ENCODE results near the gene RSF1.
A peak's percentile ranks its signal among the peaks of the same experiment; 100 is the strongest.
"Not testable (repeated sequence)": the region's sequence is repeated elsewhere in the genome, so short reads cannot be mapped to it uniquely, and the experiment has no call there.

The RSF1 gene, protein sequence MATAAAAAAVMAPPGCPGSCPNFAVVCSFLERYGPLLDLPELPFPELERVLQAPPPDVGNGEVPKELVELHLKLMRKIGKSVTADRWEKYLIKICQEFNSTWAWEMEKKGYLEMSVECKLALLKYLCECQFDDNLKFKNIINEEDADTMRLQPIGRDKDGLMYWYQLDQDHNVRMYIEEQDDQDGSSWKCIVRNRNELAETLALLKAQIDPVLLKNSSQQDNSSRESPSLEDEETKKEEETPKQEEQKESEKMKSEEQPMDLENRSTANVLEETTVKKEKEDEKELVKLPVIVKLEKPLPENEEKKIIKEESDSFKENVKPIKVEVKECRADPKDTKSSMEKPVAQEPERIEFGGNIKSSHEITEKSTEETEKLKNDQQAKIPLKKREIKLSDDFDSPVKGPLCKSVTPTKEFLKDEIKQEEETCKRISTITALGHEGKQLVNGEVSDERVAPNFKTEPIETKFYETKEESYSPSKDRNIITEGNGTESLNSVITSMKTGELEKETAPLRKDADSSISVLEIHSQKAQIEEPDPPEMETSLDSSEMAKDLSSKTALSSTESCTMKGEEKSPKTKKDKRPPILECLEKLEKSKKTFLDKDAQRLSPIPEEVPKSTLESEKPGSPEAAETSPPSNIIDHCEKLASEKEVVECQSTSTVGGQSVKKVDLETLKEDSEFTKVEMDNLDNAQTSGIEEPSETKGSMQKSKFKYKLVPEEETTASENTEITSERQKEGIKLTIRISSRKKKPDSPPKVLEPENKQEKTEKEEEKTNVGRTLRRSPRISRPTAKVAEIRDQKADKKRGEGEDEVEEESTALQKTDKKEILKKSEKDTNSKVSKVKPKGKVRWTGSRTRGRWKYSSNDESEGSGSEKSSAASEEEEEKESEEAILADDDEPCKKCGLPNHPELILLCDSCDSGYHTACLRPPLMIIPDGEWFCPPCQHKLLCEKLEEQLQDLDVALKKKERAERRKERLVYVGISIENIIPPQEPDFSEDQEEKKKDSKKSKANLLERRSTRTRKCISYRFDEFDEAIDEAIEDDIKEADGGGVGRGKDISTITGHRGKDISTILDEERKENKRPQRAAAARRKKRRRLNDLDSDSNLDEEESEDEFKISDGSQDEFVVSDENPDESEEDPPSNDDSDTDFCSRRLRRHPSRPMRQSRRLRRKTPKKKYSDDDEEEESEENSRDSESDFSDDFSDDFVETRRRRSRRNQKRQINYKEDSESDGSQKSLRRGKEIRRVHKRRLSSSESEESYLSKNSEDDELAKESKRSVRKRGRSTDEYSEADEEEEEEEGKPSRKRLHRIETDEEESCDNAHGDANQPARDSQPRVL (N-terminal part only)

DNA sequence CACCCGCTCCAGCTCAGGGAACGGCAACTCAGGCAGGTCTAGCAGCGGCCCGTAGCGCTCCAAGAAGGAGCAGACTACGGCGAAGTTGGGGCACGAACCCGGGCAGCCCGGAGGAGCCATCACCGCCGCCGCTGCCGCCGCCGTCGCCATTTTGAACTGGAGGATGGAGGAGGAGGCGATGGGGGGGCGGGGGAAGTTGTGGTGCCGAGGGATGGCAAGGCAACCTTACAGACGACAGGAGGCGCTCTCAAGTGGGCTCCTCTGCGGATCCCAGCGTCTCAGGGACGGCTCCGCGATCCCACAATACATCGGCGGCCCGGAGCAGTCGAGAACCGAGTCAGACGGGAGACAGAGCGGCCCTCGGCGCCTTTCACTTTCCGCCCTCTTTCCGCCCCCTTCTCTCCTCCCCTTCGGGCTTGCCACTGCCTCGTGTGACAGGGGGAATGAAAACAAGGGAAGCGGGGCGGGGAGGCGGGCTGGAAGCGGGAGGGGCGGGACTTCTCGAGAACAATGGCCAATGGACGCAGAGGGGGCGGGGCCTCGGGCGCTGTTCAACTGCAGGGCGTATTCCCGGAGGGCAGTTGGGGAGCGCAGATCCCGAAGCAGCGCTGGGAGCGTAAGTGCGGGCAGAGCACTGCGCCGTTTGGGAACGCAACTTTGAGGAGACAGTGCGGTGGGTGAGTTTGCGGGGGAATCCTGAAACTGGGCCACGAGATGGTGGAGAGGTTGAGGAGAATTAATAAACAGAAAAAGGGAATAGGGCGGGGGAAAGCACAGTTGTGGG lies at the start of gene RSF1, which contains the start of gene AAMDC:
Gene RSF1 (minus strand): TSS at position 158 of the 784 bp plus-strand sequence. CDS start 8 bp downstream, at position 150.
Gene AAMDC (plus strand): TSS at position 580 of the 784 bp plus-strand sequence. CDS start 21,353 bp downstream, outside the sequence.
- peak; percentile 99 for DNase-seq (ENCODE audit: low spot score)
- FAIRE-seq, result peak; percentile 86

- DNase-seq (ENCODE audit: low spot score) (no peak), FAIRE-seq (no peak)
These were observed 48.2 kb upstream of the RSF1 start for GRCh38 chr11:77868744-77869143.

GRCh38 chr11:77866336-77866735 lies 45.8 kb upstream of the RSF1 start:
- FAIRE-seq, result peak; percentile 35

GRCh38 chr11:77865805-77866204 lies 45.3 kb upstream of the RSF1 start:
- DNase-seq (ENCODE audit: low spot score) (no peak), FAIRE-seq (no peak)

More at GRCh38 chr11:77866336-77866735, 45.8 kb upstream of the RSF1 start:
- DNase-seq (ENCODE audit: low spot score), result no peak

GRCh38 chr11:77861444-77861843 lies 40.9 kb upstream of the RSF1 start:
- not testable (repeated sequence) for FAIRE-seq; DNase-seq (ENCODE audit: low spot score)

DNA sequence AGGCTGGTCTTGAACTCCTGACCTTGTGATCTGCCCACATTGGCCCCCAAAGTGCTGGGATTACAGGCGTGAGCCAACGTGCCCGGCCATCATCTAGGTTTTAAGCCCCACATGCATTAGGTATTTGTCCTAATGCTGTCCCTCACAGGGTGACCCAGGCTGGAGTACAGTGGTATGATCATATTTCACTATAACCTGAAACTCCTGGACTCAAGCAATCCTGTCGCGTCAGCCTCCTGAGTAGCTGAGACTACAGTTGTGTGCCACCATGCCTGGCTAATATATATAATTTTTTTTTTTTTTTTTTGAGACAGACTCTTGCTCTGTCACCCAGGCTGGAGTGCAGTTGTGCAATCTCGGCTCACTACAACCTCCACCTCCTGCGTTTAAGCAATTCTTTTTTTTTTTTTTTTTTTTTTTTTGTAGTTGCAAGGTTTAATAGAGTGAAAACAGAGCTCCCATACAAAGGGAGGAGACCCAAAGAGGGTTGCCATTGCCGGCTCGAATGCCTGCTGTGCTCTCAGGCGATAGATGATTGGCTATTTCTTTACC lies 37.5 kb upstream of the RSF1 start:
- FAIRE-seq; DNase-seq (ENCODE audit: low spot score): not testable (repeated sequence)

DNA sequence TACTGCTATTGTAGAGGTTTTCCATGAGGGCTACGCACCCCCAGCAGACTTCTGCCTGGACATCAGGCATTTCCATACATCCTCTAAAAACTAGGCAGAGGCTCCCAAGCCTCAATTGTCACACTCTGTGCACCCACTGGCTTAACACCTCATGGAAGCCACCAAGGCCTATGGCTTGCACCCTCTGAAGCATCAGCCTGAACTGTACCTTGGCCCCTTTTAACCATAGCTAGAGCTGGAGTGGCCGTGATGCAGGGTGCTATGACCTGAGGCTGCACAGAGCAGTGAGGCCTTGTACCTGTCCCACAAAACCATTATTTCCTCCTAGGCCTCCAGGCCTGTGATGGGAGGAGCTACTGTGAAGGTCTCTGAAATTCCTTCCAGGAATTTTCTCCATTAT lies 34.3 kb upstream of the RSF1 start:
- no peak for FAIRE-seq

GRCh38 chr11:77851503-77851902 lies 31.0 kb upstream of the RSF1 start:
- FAIRE-seq (no peak), DNase-seq (ENCODE audit: low spot score) (no peak)

More for the DNA sequence above, 34.3 kb upstream of the RSF1 start:
- DNase-seq (ENCODE audit: low spot score), result no peak

DNA sequence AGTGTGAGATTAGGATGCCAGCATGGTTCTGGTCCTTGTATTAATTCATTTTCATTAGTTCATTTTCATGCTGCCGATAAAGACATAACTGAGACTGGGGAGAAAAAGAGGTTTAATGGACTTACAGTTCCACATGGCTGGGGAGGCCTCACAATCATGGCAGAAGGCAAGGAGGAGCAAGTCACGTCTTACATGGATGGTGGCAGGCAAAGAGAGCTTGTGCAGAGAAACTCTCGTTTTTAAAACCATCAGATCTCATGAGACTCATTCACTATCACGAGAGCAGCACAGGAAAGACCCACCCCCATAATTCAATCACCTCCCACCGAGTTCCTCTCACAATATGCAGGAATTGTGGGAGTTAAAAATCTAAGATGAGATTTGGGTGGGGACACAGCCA lies 23.2 kb upstream of the RSF1 start:
- FAIRE-seq; DNase-seq (ENCODE audit: low spot score): not testable (repeated sequence)

DNA sequence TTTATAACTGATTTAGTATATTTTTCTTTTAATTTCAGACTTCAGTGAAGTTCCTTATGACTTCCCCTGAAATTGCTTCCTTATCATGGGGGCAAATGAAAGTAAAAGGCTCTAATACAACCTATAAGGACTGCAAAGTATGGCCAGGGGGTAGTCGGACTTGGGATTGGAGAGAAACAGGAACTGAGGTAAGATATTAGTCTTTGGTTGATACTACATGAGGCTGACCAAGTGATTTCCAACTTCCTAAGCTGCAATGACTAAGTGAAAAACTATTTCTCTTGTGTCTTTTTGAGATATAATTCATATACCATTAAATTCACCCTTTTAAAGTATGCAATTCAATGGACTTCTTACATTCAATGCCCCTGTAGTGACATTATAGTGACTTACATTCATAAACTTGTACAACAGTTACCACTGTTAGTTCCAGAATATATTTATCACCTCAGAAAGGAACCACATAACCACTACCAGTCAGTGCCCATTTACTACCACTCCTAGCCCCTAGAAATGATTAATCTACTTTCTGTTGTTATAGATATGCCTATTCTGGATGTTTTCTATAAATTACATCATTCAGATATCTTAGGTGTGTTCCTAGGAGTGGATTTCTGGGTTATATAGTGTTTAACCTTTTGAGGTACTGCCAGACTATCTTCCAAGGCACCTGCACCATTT lies 22.1 kb upstream of the RSF1 start:
- no peak for FAIRE-seq
- DNase-seq (ENCODE audit: low spot score), result no peak

GRCh38 chr11:77833302-77833701 lies 12.8 kb upstream of the RSF1 start:
- DNase-seq (ENCODE audit: low spot score) (no peak), FAIRE-seq (no peak)

DNA sequence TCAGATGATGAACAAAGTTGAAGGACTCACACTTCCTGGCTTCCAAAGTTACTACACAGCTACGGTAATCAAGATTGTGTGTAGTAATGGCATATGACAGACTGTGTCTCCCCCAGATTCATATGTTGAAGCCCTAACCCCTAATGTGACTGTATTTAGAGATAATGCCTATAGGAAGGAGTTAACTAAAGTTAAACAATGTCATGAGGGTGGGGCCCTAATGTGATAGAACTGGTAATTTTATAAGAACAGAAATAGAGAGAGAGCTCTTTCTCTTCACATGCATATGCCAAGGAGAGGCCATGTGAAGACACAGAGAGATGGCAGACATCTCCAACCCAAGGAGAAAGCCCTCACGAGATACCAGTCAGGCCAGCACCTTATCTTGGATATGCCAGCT lies 8.4 kb upstream of the RSF1 start:
- no peak for FAIRE-seq
- no peak for DNase-seq (ENCODE audit: low spot score)

- FAIRE-seq (no peak), DNase-seq (ENCODE audit: low spot score) (no peak)
These were observed 3.3 kb upstream of the RSF1 start for GRCh38 chr11:77823775-77824174.

GRCh38 chr11:77822126-77822525 lies 1.6 kb upstream of the RSF1 start:
- not testable (repeated sequence) for FAIRE-seq; DNase-seq (ENCODE audit: low spot score)

- DNase-seq (ENCODE audit: low spot score) (peak; percentile 29), FAIRE-seq (no peak)
These were observed 878 bp upstream of the RSF1 start for GRCh38 chr11:77821349-77821851.

- DNase-seq (ENCODE audit: low spot score), result peak; percentile 61
- FAIRE-seq, result no peak
These were observed 479 bp downstream of the RSF1 start for GRCh38 chr11:77819921-77820564.

DNA sequence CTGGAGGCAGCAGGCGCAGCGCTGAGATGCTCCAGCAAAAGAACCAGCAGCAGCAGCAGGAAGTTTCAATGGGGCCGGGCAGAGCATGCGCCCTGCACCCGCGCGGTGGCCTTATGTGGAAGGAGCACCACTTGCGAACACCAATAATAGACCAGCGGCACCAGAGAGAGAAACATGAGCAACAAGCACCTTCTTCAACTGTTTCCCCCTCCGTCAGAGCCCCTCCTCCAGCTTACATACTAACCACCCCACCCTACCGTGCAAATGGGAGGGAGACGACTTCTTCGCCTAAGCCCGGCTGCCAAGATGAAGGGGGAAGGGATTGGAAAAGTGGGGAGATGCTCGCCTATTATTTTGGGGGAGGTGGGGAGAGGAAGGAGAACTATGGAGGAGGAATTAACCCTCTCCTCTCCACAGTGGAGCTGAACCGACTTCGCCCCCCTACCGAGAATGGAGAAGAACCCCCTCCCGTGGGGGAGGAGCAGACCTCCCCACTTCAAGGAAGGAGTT lies 1.1 kb downstream of the RSF1 start:
- DNase-seq (ENCODE audit: low spot score) (peak; percentile 87), FAIRE-seq (peak; percentile 55)

GRCh38 chr11:77815459-77815858 lies 5.1 kb downstream of the RSF1 start:
- DNase-seq (ENCODE audit: low spot score) (no peak), FAIRE-seq (no peak)
